Lower leg skin (tissue), 3 donors: ENCODE results near the gene HIGD1C.

Source experiments
- POLR2A ChIP-seq, 2 donors: fragments of 450-650 bp; IDR thresholded peaks; one replicate each; pipeline ENCODE4 v1.6.1; 2016 to 2017; ENCODE audit warnings: antibody characterized with exemption in 2 of 2, mild to moderate bottlenecking in 1 of 2, moderate library complexity in 1 of 2
- TF ChIP-seq, protein P1 (sequence below), 3 donors: fragments of 450-650 bp; IDR thresholded peaks; one replicate each; pipeline ENCODE4 v1.5.1; 2016; ENCODE audit warnings: antibody characterized with exemption in 3 of 3, mild to moderate bottlenecking in 3 of 3, moderate library complexity in 2 of 3

DNA sequence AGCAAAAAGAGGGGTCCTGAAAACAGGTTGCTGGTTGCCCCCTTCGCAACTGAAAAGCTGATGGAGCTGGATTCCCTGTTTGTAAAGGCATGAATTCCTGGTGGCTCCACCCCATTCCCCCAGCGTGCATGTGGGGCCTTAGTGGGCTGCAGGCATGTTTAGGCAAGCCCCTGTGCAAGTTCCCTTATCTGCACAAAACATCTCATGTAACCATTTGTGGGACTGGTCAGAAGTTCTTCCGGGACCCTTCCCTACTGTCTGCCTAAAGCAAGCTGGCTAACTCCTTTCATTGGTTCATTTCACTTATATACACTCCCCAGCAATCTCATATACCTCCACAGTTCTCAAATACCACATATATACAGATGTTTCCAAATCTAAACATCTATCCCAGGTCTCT lies 24.0 kb upstream of the HIGD1C start:
- TF ChIP-seq, protein P1, sequence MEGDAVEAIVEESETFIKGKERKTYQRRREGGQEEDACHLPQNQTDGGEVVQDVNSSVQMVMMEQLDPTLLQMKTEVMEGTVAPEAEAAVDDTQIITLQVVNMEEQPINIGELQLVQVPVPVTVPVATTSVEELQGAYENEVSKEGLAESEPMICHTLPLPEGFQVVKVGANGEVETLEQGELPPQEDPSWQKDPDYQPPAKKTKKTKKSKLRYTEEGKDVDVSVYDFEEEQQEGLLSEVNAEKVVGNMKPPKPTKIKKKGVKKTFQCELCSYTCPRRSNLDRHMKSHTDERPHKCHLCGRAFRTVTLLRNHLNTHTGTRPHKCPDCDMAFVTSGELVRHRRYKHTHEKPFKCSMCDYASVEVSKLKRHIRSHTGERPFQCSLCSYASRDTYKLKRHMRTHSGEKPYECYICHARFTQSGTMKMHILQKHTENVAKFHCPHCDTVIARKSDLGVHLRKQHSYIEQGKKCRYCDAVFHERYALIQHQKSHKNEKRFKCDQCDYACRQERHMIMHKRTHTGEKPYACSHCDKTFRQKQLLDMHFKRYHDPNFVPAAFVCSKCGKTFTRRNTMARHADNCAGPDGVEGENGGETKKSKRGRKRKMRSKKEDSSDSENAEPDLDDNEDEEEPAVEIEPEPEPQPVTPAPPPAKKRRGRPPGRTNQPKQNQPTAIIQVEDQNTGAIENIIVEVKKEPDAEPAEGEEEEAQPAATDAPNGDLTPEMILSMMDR (IDR thresholded peaks at IDR 0.05) = no peak
- no peak for TF ChIP-seq POLR2A (IDR thresholded peaks at IDR 0.05)
